ENCODE measurements around the gene ACVR1B.

Gene ACVR1B

DNA sequence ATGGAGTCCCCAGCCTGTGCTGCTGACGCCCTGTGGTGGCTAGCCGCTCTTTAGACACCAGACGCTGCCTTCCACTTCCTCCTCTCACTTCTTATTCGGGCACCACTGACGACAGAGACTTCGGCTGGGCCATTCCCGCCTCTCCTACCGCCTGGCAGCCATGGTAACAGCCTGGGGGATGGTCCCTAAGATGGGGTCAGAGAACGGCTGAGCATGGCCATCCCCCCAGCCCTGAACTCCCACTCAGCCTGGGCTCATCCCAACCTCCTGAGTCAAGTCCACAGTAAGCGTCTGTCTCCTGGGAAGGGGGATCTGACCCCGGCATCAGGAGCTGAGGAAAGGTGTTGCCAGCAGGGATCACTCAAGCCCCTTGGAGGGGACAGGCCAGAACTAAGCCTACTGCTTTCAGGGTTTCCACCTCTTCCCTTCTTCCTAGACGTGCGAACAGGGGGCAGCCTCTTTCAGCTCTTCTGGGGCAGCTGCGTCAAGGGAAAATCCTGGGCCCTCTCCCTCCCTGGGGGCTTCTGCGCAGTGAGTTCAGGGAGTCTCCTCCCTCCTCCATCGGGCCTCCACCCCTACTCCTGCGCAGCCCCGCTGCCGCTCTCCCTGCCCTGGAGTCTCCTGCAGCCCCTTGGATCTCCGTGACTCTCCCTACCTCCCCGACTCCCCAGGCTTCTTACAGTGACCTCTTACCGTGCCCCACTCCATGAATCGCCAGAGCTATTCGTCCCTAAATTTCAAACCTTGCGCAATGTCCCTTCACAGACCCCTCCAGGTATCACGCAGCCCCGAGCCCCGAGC lies 54.6 kb downstream of the ACVR1B start:
- no peak for DNase-seq

DNA sequence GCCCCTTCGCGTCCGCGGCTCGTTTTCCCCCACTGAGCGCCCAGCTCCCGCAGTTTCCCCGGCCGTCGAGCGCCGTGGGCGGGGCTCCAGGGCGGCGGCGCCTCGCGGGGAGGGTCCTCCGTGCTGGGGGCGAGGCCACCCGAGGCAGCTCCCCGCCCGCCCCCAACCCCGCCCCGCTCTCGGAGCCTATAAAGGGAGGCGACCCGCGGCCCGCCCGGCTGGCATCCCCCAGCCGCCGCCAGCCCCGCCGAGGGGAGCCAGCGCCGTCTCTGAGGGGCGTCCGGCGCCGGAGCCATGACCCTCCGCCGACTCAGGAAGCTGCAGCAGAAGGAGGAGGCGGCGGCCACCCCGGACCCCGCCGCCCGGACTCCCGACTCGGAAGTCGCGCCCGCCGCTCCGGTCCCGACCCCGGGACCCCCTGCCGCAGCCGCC lies 55.2 kb downstream of the ACVR1B start, which contains the start of gene TAMALIN:
Gene TAMALIN, plus strand, starts transcription at position 221 of the 432 bp plus-strand sequence. Its CDS starts 74 bp downstream, at position 295.
- peak; percentile 83 for DNase-seq

DNA sequence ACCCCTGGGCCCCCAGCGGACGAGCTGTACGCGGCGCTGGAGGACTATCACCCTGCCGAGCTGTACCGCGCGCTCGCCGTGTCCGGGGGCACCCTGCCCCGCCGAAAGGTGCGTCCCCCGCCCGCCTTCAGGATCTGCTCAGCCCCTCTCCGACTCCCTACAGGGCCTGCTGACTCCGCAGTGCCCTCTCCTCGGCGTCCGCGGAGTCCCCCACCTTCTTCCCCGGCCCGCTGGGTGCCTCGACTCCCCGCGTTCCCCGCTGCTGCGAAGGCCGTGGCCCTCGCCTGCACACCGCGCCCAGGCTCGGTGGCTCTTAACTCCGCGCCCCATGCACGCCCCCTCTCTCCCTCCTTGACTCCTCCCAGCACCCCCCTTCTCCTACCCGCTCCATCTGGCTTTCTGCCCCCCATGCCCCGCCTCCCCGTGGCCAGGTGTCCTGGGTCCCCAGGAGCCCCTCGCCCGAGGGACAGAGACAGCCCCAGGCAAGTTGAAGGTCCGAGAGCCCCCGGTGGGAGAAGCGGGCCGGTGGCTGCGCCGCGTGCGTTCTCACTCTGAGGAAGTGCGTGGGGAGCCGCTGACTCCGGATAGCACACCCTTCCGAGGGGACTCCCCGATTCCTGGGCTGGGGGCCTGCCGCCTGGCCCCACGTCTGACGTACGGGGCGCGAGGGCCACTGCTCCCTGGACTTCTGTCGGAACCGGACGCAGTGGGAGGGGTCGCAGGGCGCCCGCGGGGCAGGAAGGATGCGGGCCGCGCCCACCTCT lies 55.8 kb downstream of the ACVR1B start:
- peak; percentile 62 for DNase-seq

DNA sequence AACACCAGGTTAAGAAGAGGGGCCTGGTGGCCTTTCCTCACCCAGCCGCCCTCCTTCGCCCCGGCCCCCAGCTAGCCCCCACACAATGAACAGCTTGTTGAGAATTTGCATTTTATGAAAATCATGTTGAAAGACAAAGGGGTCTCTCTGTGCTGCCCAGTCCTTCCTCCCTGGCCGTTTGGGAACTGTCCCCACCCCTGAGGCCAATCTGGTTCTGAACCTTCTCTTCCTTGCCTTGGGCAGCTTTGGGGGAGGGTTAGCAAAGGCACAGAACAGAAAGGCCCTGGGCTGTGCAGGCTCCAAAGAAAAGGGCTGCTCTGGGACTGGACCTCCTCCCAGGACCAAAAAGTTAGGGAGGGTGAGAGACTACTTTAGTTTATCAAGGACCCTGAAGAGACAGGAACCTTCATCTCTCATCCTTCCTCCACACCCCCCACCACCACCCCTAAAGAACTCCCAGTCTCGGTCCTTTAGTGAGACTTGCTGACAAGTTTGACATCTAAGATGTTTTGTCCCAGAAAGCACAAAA lies 56.5 kb downstream of the ACVR1B start:
- no peak for DNase-seq

DNA sequence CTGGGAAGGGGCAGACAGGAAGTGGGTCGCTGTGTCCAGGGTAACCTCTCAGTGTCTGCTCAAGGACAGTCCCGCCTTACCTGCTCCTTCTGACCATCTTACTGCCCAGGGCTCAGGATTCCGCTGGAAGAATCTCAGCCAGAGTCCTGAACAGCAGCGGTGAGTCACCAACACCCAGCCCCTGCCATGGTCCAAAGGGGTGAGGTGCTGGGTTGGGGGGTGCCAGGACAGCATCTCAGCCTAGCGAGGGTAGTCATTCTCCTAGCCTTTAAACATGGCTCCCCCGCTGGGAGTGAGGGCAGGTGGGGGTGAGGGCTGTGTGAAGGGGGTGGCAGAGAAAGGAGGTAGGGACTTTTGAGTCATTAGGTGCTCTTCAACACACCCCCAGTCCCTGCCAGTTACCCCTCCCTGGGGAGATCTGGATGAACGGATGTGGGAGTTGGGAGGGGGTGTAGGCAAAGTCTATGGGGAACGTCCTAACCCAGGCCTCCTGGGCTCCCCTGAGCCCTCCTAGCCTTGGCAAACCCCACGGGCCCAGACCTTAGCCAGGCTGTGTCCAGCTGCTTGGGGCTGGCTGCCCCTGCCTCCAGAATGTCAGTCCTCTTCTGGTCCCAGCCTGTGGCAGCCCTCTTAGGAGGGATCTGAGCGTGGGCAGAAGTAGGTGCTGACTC lies 57.7 kb downstream of the ACVR1B start:
- DNase-seq = no peak

DNA sequence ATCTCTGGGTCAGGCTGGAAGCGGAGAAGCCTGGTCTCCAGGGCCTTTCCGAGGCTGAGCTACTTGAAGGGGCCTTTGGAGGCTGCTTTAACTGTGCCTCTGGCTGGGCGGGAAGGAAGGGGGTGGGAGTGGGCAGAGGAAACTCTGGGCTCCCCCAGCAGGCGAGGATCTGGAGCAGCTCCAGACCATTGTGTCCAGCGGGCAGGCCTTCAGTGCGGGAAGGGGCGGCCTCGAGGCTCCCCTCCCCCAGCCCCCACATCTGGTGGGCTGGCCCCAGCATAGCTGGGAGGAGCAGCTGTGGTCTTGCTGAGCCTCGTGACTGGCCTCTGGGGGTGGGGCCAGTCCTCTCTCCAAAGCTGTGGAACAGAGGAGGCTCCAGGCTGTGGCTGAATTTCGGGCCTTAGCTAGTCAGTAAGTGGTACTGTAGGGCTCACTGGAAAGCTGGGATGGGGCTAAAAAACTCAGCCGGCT lies 58.7 kb downstream of the ACVR1B start:
- no peak for DNase-seq

DNA sequence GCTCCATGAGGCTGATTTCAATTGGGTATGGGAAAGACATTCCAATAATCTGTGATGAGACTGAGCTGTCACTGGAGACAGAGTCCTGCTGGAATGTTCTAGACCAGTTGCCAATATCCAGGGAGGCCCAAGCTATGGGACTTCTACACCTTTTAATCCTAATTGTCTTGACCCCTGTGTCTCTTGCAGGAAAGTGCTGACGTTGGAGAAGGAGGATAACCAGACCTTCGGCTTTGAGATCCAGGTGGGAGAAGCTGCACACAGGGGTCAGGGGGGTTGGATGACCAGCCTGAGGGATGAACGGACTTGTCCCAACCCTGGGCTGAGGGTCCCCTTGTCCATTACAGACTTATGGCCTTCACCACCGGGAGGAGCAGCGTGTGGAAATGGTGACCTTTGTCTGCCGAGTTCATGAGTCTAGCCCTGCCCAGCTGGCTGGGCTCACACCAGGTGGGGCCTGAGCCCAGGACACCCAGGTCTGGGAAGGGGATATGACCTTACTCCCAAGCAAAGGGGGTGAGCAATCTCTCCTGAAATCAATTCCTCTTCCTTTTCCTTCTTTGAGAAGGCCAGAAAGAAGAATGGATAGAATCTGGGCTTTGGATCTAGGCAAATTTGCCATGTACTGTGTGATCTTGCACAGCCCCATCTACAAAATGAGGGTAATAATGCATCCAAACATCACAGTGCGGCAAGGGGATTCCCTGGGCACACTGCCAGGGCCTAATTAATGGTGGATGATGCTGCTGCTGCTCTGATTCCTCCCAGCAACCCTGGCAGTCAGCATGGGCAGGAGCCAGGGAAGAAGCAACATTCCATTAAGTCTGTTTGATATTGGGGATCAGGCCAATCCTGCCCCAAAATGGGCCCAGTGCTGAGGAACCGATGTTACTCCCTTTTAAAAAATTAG lies 59.4 kb downstream of the ACVR1B start:
- no peak for DNase-seq

DNA sequence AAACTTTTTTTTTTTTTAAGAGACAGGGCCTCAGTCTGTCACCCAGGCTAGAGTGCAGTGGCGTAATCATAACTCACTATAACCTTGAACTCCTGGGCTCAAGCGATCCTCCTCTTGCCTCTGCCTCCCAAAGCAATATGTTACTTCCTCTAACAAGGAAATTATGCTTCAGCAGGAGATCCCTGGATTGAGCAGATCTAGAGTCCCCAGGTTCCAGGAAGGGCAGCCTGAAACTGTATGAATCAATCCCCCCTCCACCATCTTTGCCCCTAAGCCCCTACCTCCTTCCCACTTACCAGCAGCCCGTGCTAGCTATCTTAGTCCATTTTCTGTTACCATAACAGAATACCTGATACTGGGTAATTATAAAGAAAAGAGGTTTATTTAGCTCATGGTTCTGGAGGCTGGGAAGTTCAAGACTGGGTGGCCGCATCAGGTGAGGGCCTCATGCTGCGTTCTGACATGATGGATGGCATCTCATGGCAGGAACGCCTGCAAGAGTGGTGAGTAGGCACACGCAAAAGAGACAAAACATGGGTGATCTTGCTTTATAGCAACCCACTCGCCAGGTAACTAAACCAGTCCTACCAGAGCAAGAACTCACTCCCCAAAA lies 60.2 kb downstream of the ACVR1B start:
- DNase-seq = no peak

DNA sequence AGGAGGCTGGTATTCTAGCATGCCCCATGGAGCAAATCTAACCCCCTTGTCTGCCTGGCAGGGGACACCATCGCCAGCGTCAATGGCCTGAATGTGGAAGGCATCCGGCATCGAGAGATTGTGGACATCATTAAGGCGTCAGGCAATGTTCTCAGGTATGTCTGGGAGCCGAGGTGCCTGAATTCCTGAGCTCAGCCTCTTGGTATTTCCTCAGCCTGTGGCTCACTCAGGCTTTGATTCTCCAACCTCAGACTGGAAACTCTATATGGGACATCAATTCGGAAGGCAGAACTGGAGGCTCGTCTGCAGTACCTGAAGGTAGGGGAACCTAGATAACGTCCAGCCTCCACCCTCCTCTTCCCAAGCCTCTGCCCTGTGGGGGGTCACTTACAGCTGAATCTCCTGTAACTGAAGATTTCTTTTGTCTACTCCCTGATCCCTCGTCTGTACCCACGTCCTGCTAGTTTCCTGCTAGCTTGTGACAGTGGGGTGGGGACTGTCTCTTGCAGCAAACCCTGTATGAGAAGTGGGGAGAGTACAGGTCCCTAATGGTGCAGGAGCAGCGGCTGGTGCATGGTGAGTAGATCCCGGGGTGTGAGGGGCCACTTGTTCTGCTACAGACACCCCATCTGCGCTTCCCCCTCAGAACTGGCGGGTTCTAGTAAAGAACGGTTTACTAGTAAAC lies 62.3 kb downstream of the ACVR1B start:
- no peak for DNase-seq

DNA sequence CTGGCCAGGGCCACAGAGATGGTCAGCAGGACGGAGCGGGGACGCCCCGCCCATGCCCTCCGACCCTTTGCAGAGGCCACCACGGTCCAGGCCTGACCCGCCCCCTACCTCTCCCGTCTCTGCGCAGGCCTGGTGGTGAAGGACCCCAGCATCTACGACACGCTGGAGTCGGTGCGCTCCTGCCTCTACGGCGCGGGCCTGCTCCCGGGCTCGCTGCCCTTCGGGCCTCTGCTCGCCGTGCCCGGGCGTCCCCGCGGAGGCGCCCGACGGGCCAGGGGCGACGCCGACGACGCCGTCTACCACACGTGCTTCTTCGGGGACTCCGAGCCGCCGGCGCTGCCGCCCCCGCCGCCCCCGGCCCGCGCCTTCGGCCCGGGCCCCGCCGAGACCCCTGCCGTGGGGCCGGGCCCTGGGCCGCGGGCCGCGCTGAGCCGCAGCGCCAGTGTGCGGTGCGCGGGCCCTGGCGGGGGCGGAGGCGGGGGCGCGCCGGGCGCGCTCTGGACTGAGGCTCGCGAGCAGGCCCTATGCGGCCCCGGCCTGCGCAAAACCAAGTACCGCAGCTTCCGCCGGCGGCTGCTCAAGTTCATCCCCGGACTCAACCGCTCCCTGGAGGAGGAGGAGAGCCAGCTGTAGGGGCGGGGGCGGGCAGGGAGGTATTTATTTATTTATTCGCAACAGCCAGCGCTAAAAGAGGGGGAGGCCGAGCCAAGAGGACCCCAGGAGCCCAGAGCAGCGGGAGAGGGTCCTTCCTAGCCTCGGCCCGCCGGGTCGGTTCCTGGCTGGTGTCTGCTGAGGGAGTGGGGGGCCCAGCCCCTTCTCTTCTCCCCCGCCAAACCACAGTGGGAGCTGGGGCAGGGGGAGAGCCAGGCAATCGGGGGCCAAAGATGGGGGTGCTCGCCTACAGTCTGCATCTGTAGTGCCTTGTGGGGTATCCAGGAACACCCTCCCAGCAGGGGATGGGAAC lies 63.4 kb downstream of the ACVR1B start:
- no peak for DNase-seq

DNA sequence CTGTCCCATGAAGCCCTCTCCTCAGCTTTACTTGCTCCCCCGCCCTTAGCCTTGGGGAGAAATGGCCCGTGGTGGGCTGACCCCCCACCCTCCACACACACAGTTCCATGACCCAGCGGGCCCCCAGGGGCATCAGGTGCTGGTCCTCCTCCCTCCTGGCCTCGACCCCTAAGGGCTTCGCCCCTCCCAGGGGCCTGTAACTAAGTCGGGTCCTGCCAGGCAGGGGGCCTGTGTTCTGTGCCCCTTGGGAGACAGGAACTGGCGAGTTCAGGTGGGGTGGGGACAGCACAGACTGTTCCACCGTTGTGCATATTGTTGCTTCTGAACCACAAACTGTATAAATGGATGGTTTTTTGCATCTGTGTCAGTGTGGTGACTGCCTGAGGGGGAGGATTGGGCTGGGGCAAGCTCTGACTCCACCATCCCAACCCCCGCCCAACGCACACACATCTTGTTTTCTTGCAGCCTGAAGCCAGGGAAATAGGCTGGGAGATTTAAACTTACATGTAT lies 64.1 kb downstream of the ACVR1B start:
- no peak for DNase-seq

DNA sequence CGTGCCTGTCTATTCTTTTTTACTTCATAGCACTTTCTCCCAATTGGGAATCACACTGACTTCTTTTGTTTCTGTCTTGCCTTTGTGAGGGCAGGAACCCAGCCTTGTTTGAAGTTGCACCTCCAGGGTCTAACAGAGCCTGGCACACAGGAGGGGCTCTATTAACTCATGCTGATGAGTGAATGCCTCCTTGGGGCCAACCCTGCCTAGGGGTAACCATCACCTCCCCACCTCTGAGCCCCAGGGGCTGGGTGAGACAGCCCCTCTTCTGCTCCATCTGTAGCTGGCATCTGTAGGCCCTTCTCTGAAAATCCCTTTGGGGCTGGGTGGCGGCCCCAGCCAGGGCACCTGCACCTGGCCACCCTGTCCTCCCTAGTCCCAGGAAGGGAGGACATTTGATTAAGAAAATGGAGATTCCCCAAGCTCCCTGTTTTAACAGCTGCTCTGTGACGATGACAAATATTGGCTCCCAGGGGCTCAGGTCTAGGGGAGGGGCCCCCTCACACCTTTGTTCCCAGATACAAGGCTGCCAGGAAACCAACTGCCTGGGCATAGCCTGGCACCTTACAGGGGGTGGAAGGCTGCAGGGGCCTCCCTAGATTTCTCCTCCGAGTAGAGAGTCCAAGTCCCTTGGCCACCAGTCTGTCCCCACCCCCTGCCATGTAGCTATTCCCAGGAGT lies 67.1 kb downstream of the ACVR1B start:
- no peak for DNase-seq

DNA sequence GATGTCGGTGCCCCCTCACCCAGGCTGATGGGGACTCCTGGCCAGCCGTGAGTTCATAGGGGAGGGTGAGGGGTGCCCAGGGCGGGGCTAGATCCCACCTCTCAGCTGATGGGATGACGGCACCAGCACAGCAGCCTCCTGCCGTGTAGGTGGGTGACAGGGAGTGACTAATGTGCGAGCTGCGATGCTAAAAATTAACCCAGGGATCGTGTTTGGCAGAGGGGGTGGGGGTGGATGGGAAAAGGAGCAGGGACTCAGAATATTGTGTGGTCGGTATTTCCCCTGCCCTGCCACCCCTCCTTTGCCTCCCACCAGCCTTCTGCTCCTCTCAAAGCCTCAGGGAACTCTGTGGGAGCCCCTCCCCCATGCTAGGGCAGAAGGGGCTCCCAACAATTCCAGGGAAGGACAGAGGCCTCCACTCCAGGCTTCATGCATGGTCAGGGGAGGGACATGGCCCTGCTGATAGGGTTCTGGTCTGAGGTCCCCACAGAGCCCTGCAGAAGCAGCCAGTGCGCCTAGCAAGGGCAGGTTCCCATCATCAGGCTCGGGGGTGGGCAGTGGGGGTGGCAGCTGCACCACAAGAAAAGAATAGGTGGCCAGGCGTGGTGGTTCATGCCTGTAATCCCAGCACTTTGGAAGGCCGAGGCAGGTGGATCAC lies 67.7 kb downstream of the ACVR1B start:
- no peak for DNase-seq

DNA sequence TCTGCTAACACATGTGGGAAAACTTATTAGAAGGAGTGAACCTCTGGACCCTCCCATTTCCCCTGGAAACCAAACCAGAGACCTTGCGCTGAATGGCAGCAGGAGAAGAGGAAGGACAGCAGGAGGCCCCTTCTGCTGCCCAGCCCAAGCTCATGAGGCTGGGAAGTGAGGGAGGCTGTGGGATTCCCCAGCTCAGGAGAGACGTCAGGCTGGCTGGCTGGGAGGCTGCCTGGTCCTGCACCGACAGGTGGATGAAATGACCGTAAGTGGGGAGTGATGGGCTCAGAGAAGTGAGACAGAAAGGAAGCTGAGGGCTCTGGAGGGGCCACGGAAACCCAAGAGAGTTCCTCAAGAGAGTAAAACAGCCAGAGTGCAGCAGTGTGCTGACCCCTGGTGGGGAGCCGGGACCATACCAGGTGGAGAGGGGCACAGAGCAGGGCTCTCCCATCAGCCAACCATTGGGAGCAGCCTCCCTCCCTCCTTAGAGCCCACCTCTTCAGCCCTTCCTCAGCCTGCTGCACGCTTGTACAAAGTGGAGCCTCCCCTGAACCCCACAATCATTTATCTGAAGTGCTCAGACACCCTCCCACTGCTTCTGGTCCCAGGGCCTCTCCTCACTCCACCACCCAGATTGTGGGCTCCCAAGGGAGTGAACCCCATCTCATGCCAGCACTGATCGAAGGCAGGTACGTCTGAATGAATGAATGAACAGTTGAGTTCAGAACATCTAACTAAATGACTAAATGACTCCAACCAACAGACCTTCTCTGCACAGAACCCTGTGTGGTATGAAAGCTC lies 69.2 kb downstream of the ACVR1B start:
- peak; percentile 72 for DNase-seq

DNA sequence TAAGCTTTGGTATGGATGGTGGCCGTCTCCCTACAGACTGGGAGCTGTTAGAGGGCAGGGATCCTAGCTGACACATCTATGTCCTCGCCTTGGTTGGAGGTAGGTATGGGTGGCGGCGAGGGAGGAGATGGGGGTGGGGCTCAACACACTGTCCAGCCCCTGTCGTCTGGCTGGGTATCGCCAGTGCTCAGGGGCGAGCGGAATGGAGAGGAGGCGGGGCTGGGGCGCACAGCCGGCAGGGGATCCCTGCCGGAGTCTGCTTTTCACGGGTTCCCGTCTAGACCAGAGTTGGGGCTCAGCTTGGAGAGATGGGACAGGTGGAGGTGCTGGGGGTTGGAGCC lies 71.3 kb downstream of the ACVR1B start:
- DNase-seq = peak; percentile 58

DNA sequence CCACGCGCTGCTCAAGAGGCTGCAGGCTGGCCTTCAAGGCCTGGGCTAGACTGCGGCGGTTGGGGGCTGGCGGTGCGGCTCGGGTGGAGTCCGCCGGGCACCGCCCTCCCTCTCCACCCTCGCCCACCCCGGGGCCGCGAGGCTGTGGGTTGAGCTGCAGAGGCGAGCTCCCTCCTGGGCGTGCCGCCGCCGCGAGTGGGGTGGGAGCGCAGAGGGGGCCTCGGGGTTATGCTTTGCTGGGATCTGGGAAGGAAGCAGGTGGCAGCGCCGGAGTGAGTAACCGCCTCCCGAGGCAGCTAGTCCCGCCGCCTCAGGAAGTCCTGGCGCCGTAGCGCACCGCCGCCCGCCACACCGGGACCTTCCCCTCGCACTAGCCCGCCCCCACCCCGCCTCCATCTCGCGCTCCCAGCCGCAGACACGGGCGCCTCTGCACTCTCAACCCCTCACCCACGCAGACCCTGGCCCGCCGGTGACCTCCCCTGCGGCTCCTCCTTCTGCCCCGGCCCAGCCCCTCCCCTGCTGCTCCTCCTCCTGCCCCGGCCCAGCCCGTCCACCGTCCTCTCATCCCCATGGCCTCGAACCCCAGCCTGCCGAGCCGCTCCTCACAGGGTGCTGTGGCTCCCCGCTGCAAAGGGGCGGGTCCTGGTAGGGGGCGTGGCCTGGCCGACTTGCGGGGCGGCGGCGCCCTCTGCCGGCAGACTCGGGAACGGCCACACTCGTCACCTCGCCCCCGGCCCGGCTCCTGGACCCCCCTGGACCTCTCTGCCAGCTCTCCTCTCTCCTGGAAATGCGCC lies 71.9 kb downstream of the ACVR1B start:
- DNase-seq = peak; percentile 97
